CD14-positive monocyte (primary cell): ENCODE measurements around the gene CCBE1. TPM values are rescaled to one million over a fixed set of nuclear protein-coding genes. Genes with fewer than 3 reads are reported as not detected.

Experiments
- DNase-seq, 3 donors: peaks; one replicate each; pipeline ENCODE4 v3.0.0-alpha.2; 2011 to 2022
- H2AFZ ChIP-seq: 2 replicates; pipeline ENCODE4 v1.6.0; 2012; ENCODE audit warnings: mild to moderate bottlenecking, low read depth, low read length, inconsistent platforms; ENCODE audit not compliant: insufficient read depth, poor library complexity, severe bottlenecking
- H3K27ac ChIP-seq, 2 donors: 1 replicate in 1 of 2; 2 replicates in 1 of 2; pipeline ENCODE4 v1.5.1; 2012 to 2013; ENCODE audit warnings: low read length in 2 of 2, control low read depth in 1 of 2, inconsistent platforms in 1 of 2, low read depth in 1 of 2, mild to moderate bottlenecking in 1 of 2
- H3K27me3 ChIP-seq, 2 donors: one replicate each; pipeline versions ENCODE4 v1.6.0 to v1.6.1; 2011 to 2013; ENCODE audit warnings: low read length in 2 of 2; ENCODE audit not compliant: control insufficient read depth in 2 of 2, insufficient read depth in 2 of 2
- H3K36me3 ChIP-seq, 2 donors: replicated peaks in 1 of 2; 1 replicate in 1 of 2; 2 replicates in 1 of 2; pipeline versions ENCODE4 v1.5.1 to v1.6.1; 2012 to 2013; ENCODE audit warnings: low read length in 2 of 2, control low read depth in 1 of 2, inconsistent platforms in 1 of 2, mild to moderate bottlenecking in 1 of 2; ENCODE audit not compliant: insufficient read depth in 2 of 2, control insufficient read depth in 1 of 2
- H3K4me1 ChIP-seq, 2 donors: 1 replicate in 1 of 2; 2 replicates in 1 of 2; pipeline versions ENCODE4 v1.5.1 to v1.6.1; 2012 to 2013; ENCODE audit warnings: low read length in 2 of 2, control low read depth in 1 of 2, inconsistent platforms in 1 of 2, mild to moderate bottlenecking in 1 of 2, moderate library complexity in 1 of 2; ENCODE audit not compliant: insufficient read depth in 2 of 2, control insufficient read depth in 1 of 2
- H3K4me2 ChIP-seq: replicated peaks from 2 replicates; pipeline ENCODE3; 2012; ENCODE audit warnings: low read length, moderate library complexity, mild to moderate bottlenecking; ENCODE audit not compliant: poor library complexity, severe bottlenecking; ENCODE audit errors: extremely low read depth
- H3K4me3 ChIP-seq, 3 experiments: fragments of 200-600 bp in 1 of 3; sonication (generic) in 1 of 3; replicated peaks in 1 of 3; 1 replicate in 2 of 3; 2 replicates in 1 of 3; pipeline ENCODE4 v1.5.1; 2011 to 2013; ENCODE audit warnings: low read length in 3 of 3, mild to moderate bottlenecking in 3 of 3, control low read depth in 2 of 3, low read depth in 2 of 3, inconsistent platforms in 1 of 3, moderate library complexity in 1 of 3
- H3K79me2 ChIP-seq: 2 replicates; pipeline ENCODE4 v1.6.0; 2012; ENCODE audit warnings: mild to moderate bottlenecking, control low read depth, inconsistent platforms, low read length, moderate library complexity; ENCODE audit not compliant: insufficient read depth
- H3K9ac ChIP-seq: 2 replicates; pipeline ENCODE4 v1.6.0; 2017; ENCODE audit warnings: low read length, mild to moderate bottlenecking; ENCODE audit not compliant: insufficient read depth, poor library complexity, severe bottlenecking
- H3K9me3 ChIP-seq, 2 donors: replicated peaks in 1 of 2; 1 replicate in 1 of 2; 2 replicates in 1 of 2; pipeline versions ENCODE4 v1.5.1 to v1.6.1; 2012 to 2013; ENCODE audit warnings: low read length in 2 of 2, control low read depth in 1 of 2; ENCODE audit not compliant: control insufficient read depth in 1 of 2, insufficient read depth in 1 of 2
- H4K20me1 ChIP-seq: 2 replicates; pipeline ENCODE4 v1.6.0; 2012; ENCODE audit warnings: mild to moderate bottlenecking, low read length, control low read depth, moderate library complexity; ENCODE audit not compliant: insufficient read depth
- H3K27ac Mint-ChIP-seq, 7 donors: one replicate each; pipeline ENCODE4 v1.8.0; 2020; ENCODE audit warnings: mild to moderate bottlenecking in 7 of 7, mixed read lengths in 7 of 7, moderate library complexity in 6 of 7, inconsistent platforms in 2 of 7
- H3K27me3 Mint-ChIP-seq, 3 donors: one replicate each; pipeline ENCODE4 v1.8.0; 2021 to 2022; ENCODE audit warnings: low read depth in 3 of 3, mild to moderate bottlenecking in 3 of 3, mixed read lengths in 3 of 3, moderate library complexity in 3 of 3, inconsistent platforms in 1 of 3
- H3K36me3 Mint-ChIP-seq, 2 donors: one replicate each; pipeline ENCODE4 v1.8.0; 2020; ENCODE audit warnings: mixed read lengths in 2 of 2, inconsistent platforms in 1 of 2, mild to moderate bottlenecking in 1 of 2
- H3K4me1 Mint-ChIP-seq: one replicate; pipeline ENCODE4 v1.8.0; 2020; ENCODE audit warnings: mild to moderate bottlenecking, mixed read lengths
- H3K4me3 Mint-ChIP-seq, 2 donors: one replicate each; pipeline ENCODE4 v1.8.0; 2020; ENCODE audit warnings: mild to moderate bottlenecking in 2 of 2, mixed read lengths in 2 of 2, moderate library complexity in 1 of 2
- H3K9me3 Mint-ChIP-seq, 7 donors: one replicate each; pipeline ENCODE4 v1.8.0; 2020 to 2022; ENCODE audit warnings: mixed read lengths in 7 of 7, mild to moderate bottlenecking in 6 of 7, moderate library complexity in 6 of 7, inconsistent platforms in 2 of 7
- whole genome bisulfite sequencing: methylation state at CpG from one replicate; pipeline ENCODE4 v1.1.5; 2013; ENCODE audit warnings: missing lambda C conversion rate; ENCODE audit not compliant: insufficient coverage; 5-methylcytosine and 5-hydroxymethylcytosine counted together
- intact Hi-C, 2 donors: fragments of 100-400 bp; cut with micrococcal nuclease; formaldehyde crosslinking; loops; one replicate each; pipeline versions ENCODE4 v1.15.0 to v1.15.1; 2023
- polyA plus RNA-seq, 3 donors: library from polyadenylated mRNA; depleted of rRNA in 1 of 3; unstranded in 2 of 3; stranded (reverse) in 1 of 3; fragments of 300-500 nt in 2 of 3; fragments of >200 nt in 1 of 3; fragmentation: Illumina TruSeq in 2 of 3; gene quantifications; 1 replicate in 2 of 3; 2 replicates in 1 of 3; pipeline ENCODE4 v1.2.3, GENCODE V29; 2012 to 2021
- TF ChIP-seq, protein P1 (sequence below): fragments of 200-600 bp; IDR thresholded peaks from one replicate; pipeline ENCODE4 v1.8.0; 2022; ENCODE audit warnings: antibody characterized with exemption, mild to moderate bottlenecking

CCBE1 gene
- polyA plus RNA-seq, 3 donors = not detected

DNA sequence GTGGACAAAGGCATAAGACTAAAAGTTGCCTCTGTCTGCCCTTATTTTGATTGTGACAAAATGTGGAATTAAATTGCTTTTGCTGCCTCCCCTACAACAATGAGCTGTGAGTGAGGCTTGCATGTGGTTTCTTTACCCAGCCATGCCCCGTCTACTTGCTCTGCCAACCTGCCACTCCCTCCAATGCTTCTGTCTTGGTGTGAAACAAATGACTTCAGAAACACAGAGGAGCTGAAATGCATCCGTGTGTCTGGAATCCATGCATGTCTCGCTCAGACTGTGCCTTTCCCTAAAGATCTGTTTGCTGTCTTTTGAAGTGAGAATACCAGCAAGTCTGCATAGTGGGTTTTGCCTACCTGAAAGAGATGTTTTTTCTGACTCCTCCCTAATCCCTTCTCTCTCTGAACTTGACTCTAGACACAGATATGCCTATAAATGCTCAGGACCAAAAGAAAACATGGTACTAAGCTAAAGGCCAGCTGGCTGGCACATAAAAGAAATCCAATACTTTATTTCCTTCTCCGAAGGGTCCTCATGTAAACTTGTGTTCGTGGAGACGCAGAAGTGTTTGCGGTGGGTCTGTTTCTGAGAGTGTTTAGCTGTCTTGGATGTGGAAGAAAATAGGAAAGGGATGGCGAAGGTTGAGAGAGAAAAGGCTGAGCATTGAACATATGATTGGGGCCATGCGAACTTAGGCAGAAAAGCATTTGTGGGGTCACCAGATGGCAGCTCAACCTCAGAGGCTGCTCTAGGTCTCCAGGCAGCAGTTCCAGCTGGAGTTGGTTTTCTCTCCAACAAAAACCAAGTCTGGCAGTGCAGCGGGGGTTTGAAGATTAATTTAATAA lies 120.5 kb downstream of the CCBE1 start:
- Histone ChIP-seq H4K20me1 (no peaks in the 10 kb centered on the region), H3K36me3 (no peaks in the 10 kb centered on the region), H3K27ac (no peak overlapping the region), H2AFZ (no peak overlapping the region), H3K79me2 (no peaks in the 10 kb centered on the region), H3K27me3 (no peaks in the 10 kb centered on the region), H3K9me3 (no peaks in the 10 kb centered on the region), H3K4me3 (no peak overlapping the region), H3K4me2 (no peak overlapping the region), H3K4me1 (no peaks in the 10 kb centered on the region), H3K9ac (no peak overlapping the region)
- H3K4me3 Mint-ChIP-seq = no peak overlapping the region
- TF ChIP-seq, protein P1, sequence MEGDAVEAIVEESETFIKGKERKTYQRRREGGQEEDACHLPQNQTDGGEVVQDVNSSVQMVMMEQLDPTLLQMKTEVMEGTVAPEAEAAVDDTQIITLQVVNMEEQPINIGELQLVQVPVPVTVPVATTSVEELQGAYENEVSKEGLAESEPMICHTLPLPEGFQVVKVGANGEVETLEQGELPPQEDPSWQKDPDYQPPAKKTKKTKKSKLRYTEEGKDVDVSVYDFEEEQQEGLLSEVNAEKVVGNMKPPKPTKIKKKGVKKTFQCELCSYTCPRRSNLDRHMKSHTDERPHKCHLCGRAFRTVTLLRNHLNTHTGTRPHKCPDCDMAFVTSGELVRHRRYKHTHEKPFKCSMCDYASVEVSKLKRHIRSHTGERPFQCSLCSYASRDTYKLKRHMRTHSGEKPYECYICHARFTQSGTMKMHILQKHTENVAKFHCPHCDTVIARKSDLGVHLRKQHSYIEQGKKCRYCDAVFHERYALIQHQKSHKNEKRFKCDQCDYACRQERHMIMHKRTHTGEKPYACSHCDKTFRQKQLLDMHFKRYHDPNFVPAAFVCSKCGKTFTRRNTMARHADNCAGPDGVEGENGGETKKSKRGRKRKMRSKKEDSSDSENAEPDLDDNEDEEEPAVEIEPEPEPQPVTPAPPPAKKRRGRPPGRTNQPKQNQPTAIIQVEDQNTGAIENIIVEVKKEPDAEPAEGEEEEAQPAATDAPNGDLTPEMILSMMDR = no peak
- intact Hi-C loops = no loop called here
- DNase-seq = no peak
- H3K27me3 Mint-ChIP-seq = peaks cover 0 to 2% (median 0%) of the 10 kb centered on the region in 3 donors
- H3K9me3 Mint-ChIP-seq = peaks cover 0 to 3% (median 0%) of the 10 kb centered on the region in 7 donors
- no peaks in the 10 kb centered on the region for H3K36me3 Mint-ChIP-seq
- no peak overlapping the region for H3K27ac Mint-ChIP-seq
- 93% methylated on average over 6 of the region's 10 CpGs for WGBS
- no peaks in the 10 kb centered on the region for H3K4me1 Mint-ChIP-seq

DNA sequence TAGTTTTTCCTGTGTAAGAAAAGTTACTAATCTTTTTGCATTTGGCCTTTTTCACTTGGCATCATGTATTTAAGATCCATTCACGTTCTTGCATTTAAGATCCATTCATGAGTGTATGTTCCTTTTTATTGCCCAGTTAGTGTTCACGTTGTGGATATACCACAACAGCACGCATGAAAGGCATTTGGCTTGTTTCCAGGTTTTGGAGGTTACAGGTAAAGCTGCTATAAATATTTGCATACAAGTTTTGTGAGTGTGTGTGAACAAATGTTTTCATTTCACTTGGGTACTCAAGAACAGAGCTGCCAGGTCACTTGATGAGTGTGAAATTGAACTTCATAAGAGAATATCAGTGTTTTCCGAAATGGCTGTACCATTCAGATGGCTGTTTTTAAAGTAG lies 121.2 kb downstream of the CCBE1 start:
- Histone ChIP-seq H3K9ac (no peak overlapping the region), H3K9me3 (no peaks in the 10 kb centered on the region), H3K27ac (no peak overlapping the region), H3K4me3 (no peak overlapping the region), H3K27me3 (no peaks in the 10 kb centered on the region), H3K4me1 (no peaks in the 10 kb centered on the region), H2AFZ (no peak overlapping the region), H3K36me3 (no peaks in the 10 kb centered on the region), H3K4me2 (no peak overlapping the region), H4K20me1 (no peaks in the 10 kb centered on the region), H3K79me2 (no peaks in the 10 kb centered on the region)
- TF ChIP-seq, protein P1 = no peak
- no peaks in the 10 kb centered on the region for H3K4me1 Mint-ChIP-seq
- H3K36me3 Mint-ChIP-seq = no peaks in the 10 kb centered on the region
- H3K4me3 Mint-ChIP-seq = no peak overlapping the region
- no peaks in the 10 kb centered on the region for H3K9me3 Mint-ChIP-seq
- DNase-seq = no peak
- H3K27ac Mint-ChIP-seq = no peak overlapping the region
- WGBS = 92% methylated on average over 2 of the region's 4 CpGs
- intact Hi-C loops = no loop called here
- peaks cover 0 to 2% (median 0%) of the 10 kb centered on the region in 3 donors for H3K27me3 Mint-ChIP-seq
